Esophagus mucosa (tissue), 1 donor: ENCODE measurements around the gene TMEM150A. TPM values are rescaled to one million over a fixed set of nuclear protein-coding genes. Genes with fewer than 3 reads are reported as not detected.
"Not testable (repeated sequence)": the region's sequence is repeated elsewhere in the genome, so short reads cannot be mapped to it uniquely, and the experiment has no call there.

Experiments used
- ATAC-seq: fragments of 200-7000 bp; cut with Tn5 transposase; one replicate; pipeline ENCODE4 v1.9.1; 2020
- total RNA-seq: library from RNA; stranded (reverse); gene quantifications from one replicate; pipeline ENCODE4 v1.2.4, GENCODE V29; 2023
- donor health status: DM: yes; HTN: yes; CAD: no.

The TMEM150A gene
- total RNA-seq, 1 donor from 2014 or later = 7.9 TPM

DNA sequence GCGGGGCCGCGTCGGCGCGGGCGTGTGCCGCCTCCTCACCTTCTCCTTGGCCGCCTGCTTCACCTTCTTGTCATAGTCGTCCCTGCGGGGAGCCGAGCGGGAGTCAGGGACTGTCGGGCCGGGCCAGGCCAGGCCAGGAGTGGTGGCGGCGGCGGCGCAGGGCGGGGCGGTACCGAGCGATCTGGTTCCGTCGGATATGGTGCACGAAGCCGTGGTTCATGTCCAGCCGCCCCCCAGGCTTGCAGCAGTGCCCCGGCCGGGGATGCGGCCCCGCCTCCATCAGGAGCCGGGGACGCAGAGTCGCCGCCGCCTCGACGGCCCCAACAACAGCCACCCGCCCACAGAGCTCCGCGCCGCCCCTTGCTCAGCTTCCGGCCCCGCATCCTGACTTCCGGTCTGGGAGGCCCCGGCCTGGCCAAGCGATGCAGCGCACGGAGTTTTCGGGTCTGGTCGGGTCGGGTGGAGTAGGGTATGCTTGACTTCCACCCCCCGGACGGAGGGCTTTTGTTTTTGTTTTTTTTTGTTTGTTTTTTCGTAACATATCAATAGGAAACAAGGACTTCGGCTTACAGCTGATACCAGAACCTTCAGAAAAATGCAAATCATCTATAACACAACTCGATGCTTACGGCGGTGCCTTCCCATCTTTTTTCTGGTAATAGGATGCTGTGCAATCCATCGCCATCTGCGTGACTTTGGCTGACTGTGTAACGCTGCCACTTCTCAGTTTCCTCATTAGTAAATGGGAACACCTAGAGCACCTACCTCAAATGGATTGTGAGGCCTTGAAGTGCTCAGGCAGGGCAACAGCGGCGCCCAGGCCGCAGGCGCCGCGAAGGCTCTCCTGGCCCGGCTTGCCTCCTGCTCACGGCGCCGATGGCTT, 9.4 kb upstream of the TMEM150A start, which contains the start of gene C2orf68:
C2orf68 (minus strand) TSS at position 362 of the 883 bp plus-strand sequence; CDS start at position 280, 82 bp downstream.
- peak; percentile 85 for ATAC-seq

- no peak for ATAC-seq
Measured at GRCh38 chr2:85611217-85611704, 8.8 kb upstream of the TMEM150A start.

DNA sequence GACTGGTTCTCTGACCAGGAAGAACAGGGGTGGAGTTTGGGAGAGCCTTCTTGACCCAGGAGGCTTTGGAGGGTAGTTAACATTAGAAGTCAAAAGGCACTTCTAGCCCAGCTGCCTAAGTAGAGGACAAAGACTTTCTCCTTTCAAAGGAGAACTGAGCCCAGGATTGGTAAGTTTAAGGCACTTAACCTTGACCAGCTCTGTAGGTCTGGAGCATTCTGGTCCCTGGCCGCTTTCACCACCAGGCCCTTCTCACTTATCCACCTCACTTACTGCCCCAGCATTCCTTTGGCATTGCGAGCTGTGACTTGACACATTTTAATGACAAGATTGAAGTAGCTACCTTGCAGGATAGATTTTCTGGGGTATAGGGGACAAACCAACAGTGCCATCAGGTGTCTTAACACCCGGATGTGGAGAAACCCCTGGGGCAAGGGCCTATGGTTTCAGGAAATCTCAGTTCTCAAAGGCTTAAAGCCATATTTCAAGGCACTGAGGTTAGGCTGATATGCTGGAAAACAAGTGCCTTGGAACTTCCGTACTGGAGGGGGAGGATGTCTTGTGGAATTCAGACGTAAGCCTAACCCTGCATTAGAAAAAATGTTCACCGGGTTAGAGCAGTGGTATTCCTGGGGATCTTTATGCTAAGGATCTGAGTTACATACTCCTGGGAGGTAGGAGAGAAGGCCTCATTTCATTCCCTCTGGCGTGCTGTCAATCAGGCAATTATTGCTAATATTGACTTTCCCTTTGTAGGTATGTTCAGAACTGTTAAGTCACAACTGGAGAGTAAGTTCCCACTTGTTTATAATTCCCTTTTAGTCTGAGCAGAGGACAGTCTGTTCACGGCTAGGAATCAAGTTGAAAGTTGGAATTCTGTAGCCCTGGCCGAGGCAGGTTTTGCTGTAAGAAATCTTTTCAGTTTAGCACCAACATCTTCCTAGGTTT, 5.0 kb upstream of the TMEM150A start:
- no peak for ATAC-seq

- ATAC-seq = no peak
Measured at GRCh38 chr2:85606116-85606455, 3.6 kb upstream of the TMEM150A start.

GRCh38 chr2:85605406-85606115, 3.1 kb upstream of the TMEM150A start:
- no peak for ATAC-seq

- ATAC-seq = peak; percentile 25
Measured at GRCh38 chr2:85604568-85605339, 2.3 kb upstream of the TMEM150A start.

DNA sequence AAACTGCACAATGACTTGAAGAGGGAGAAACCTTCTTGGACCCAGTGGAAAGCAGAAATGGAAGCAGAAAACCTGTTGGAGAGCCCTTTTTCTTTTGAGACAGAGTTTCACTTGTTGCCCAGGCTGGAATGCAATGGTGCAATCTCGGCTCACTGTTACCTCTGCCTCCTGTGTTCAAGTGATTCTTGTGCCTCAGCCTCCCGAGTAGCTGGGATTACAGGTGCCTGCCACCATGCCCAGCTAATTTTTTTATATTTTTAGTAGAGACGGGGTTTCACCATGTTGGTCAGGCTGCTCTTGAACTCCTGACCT, 1.6 kb upstream of the TMEM150A start:
- ATAC-seq = not testable (repeated sequence)

DNA sequence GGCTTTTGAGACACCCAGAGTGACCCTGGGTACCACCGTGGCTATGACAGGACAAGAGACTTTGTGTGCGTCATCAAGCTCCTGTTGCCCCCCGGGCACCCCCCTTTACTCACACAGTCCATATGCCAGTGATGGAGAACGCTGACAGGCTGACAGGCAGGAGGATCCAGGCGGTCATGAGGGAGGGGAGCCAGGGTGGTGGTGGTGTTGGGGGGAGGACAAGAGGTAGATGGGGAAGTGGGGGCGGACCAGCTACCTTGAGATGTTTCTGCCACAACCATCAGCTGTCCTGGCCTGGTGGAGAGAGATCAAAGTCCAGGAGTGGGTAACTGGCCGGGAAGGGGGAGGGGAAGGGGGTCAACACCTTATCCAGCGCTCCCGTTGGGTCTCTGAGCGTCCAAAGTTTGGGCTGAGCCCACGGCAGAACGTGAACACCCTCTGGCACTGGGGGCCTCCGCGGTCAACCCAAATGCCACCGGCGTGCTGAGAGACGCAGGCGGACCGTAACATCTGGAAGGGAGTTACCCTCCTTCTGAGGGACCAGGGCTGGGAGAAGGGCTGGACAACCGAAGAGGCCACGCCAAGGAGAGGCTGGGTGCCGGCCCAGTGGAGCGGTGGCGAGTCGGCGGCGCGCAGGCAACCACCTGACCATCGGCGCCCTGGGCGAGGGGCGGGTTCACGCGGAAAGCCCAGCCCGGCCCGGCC, 575 bp downstream of the TMEM150A start:
- ATAC-seq = peak; percentile 56

- no peak for ATAC-seq
Measured at GRCh38 chr2:85600951-85601770, 1.3 kb downstream of the TMEM150A start.

GRCh38 chr2:85600235-85600575, 2.3 kb downstream of the TMEM150A start:
- ATAC-seq = no peak

DNA sequence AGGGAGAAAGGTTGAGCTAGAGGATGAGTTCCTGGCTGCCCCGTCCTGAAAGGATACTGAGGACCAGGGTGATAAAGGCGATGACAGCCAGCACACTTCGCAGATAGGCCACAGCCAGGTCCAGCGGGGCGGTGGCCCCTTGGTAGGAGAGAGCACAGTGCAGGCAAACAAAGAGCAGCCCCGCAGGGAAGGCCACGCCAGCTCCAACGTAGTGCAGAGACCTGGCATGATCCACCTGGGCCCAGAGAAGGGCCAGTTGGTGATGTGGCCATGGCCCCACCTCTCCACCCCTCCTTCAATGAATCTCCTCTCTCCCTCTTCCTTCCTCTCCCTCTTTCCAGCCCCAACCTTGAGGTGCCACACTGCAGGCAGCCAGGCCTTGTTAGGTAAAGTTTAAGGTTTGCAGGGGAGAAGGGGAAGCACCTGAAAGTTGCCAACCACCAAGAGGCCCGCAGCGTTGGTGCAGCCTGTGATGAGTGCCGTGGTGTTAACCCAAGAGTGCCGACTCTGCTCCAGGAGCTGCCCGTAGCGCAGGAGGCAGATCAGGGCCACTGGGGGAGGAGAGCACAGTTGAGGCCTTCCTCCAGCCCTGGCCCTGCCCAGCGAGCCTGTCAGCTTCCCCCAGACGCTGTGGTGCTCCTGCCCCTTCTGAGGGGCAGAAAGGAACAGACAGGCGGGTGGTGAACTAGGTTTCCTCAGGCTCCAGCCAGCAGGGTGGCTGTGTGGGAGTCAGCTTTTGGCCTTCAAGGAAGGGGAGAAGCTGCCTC, 2.8 kb downstream of the TMEM150A start:
- no peak for ATAC-seq

GRCh38 chr2:85598594-85599340, 3.7 kb downstream of the TMEM150A start:
- ATAC-seq = no peak

GRCh38 chr2:85597241-85597640, 5.3 kb downstream of the TMEM150A start:
- ATAC-seq = no peak

- ATAC-seq = no peak
Measured at GRCh38 chr2:85596486-85597143, 5.9 kb downstream of the TMEM150A start.

- ATAC-seq = no peak
Measured at GRCh38 chr2:85596026-85596333, 6.5 kb downstream of the TMEM150A start.

GRCh38 chr2:85595301-85596025, 7.0 kb downstream of the TMEM150A start, which contains the start of gene RNF181:
TSS of gene RNF181 (plus strand) at chr2:85595745. CDS start at chr2:85595764, 19 bp downstream.
- peak; percentile 95 for ATAC-seq

GRCh38 chr2:85594715-85595300, 7.7 kb downstream of the TMEM150A start:
- no peak for ATAC-seq
